GM10248 (cell line): Measurements from ENCODE around the gene ANKRD13C.

Experiments used
- CTCF ChIA-PET: fragments of 300-600 bp; sonication (Branson Sonifier 250); formaldehyde crosslinking; extraction: SDS; loops from one replicate; lab custom pipeline; 2021; ENCODE audit warnings: antibody characterized with exemption; lab: Yijun Ruan, JAX
- POLR2A ChIA-PET: fragments of 350-650 bp; sonication (Branson Sonifier 250); formaldehyde crosslinking; extraction: SDS; loops from one replicate; lab custom pipeline; 2020; ENCODE audit warnings: antibody characterized with exemption; lab: Yijun Ruan, JAX
- DNase-seq: peaks from one replicate; pipeline ENCODE4 v3.0.0; 2012; ENCODE audit errors: extremely low spot score
- CTCF ChIP-seq: IDR thresholded peaks from 2 replicates; pipeline ENCODE4 v1.5.1; 2012; ENCODE audit warnings: mild to moderate bottlenecking, low read depth; ENCODE audit errors: extremely low read depth, missing control alignments, control extremely low read depth

The ANKRD13C gene

DNA sequence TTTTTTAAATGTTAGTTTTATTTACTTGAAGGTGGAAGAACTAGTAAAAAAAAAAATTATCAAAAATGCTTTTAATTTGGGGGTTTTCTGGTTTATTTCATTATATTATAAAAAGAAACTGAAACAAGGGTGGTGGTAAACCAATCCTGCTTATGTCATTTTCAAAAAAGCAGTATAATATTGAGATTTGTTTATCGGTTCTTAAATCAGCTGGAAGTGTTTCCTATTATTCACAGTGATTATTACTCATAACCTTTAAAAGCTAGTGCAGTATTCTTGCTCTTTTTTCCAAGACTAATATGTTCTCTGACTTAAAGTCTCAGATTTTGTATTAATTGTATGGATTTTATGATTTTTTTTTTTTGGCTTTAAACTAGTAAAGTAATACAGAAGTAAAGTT is 143.7 kb downstream of the ANKRD13C start:
- ChIA-PET CTCF (interaction anchor here (1.5 kb wide), 1 partner anchor 9 kb away, joined by 5 read pairs; no protein-coding TSS in a partner anchor), POLR2A (no interaction called here)
- no peak for TF ChIP-seq CTCF
- DNase-seq, result no peak
